CD4-positive, alpha-beta T cell treated with Interleukin-17A for 1 hour (primary cell): Measurements from ENCODE around the gene HDAC2.
"Not testable (repeated sequence)": the region's sequence is repeated elsewhere in the genome, so short reads cannot be mapped to it uniquely, and the experiment has no call there.

Source experiments
- DNase-seq: peaks from one replicate; pipeline ENCODE4 v3.0.0-alpha.2; 2020

HDAC2 gene

DNA sequence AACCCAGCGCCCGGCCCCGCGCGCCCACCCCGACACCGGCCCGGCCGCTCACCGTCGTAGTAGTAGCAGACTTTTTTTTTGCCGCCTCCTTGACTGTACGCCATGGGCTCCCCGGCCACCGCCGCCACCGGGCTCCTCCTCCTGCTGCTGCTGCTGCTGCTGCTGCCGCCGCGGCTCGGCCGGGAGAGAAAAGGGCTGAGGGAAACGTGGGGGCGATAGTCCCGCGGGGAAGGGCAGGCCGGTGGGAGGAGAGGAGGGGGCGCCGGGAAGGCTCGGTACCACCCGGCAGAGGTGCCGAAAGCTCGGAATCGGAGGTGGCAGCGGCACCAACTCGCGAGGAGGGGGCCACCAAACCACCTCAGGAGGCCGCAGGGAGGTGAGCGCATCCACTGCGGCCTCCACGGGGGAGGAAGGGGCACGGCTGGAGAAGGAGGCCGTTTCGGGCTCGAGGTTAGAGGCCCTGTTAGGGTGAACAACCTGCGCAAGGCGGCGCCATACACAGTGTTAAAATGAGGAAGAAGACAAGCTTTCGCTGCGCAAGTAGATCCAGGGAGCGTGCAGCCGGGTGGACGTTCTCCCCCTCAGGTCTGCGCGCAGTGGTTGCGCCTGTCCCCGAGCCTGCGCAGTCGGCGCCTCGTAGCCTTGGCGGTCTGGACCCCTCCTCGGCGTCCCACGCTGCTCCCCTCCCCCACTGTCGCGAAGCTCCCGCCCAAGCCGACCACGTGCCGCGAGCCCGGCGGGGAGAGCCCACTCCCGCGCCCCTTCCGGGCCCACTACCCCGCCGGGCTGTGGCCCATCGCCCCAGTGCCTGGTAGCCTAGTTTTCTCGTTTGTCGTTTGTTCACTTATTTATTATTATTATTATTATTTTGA lies at the start of gene HDAC2:
Gene HDAC2, minus strand, starts transcription at position 344 of the 872 bp plus-strand sequence. Its CDS starts 240 bp downstream, at position 104.
- peak; percentile 89 for DNase-seq

DNA sequence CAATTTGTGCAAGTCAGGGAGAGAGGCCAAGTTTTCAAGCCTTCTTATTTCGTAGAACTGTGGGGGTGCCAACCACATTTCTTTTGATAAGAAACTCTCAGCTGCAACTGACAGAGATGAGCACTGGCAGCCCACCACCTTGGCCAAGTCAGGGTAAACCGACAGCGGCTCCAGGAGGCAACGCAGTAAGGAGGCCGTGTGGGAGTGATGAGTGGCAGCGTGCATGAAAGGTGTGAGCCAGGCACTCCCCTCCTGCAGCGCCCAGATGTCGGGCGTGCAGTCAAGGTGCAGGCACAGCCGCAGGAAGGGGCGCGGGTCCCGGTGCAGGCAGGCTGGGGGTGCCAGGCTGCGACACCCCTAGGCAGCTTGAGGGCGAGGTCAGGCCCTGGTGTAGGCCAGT lies 49.2 kb upstream of the HDAC2 start:
- no peak for DNase-seq

DNA sequence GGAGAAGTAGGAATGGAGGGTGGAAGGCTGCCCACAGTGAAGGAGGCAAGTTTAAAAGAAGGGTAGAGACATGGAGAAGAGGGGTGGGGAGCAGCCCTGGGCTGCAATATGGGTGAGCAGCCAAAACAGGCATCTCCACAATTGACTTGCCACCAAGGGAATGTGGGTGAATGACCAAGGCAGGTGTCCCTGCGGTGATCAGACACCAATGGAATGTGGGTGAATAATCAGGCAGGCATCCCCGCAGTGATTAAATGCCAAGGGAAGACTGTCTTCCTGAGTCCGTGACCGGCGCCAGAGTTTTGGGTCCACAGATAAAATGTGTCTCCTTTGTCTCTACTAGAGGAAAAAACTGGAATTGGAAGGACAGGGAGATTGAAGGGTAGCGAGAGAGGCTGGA lies 46.2 kb upstream of the HDAC2 start:
- not testable (repeated sequence) for DNase-seq

DNA sequence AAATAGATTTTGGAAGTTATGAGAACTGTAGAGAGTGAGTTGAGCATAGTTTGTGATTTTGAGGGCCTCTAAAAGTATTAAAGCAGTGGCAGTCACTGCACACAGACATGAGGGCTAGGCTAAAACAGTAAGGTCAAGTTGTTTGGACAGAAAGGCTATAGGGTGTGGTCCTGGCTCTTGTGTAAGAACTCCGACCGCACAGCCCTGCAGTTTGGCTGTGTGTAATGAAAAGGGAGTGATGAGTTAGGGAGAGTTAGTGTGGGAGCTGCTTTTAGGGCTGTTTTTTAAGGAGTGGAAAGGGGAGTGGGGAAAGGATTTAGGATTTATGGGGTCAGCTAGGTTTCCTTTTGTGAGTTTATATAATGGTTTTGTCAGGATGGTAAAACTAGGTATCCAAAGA lies 43.2 kb upstream of the HDAC2 start:
- DNase-seq, result not testable (repeated sequence)

DNA sequence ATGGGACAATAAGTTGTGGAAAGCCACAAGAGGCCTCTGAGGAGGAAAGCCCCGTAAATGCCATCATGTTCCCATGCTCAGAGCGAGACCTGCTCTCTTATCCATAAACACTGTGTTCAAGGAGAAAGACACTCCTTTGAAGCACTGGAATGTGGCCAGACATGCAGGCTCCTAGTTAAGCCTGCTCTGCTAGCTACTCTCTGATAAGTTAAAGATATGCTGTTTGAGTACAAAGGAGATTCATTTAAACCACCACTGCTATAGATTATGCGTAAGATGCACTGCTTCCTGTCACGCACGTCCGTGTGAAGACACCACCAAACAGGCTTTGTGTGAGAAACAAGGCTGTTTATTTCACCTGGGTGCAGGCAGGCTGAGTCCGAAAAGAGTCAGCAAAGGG lies 40.5 kb upstream of the HDAC2 start:
- DNase-seq, result peak; percentile 24

DNA sequence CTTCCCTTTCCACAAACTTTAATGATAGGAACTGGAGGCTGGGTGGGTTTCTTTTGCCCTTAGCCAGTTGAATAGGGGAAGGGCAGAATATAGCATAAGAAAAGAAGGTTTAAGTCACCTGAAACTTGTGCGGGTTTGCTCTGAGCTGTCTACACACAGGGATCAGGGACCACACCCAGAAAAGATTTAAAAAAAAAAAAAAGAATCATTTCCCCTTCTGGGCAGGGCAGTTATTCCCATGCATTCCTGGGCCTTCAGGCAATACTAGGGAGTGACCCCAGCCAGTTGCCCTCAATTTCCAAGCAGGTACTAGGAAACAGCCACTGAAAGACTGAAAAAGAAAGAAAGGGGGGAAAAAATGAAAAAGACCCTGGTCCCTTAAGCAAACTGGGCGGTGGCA lies 39.6 kb upstream of the HDAC2 start:
- no peak for DNase-seq

DNA sequence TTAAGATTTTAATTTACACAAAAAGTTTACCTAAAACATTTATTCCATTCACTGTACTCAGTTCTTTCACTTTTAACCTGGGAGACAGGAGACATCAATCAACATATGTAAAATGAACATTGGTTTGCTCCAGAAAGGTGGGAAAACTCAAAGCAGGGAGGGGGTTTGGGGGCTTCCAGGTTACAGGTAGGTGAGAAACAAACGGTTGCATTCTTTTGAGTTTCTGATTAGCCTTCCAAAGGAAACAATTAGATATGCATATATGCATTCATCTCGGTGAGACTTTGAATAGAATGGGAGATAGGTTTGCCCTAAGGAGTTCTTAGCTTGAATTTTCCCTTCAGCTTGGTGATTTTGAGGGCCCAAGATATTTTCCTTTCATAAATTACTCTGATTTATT lies 38.2 kb upstream of the HDAC2 start:
- DNase-seq, result no peak

DNA sequence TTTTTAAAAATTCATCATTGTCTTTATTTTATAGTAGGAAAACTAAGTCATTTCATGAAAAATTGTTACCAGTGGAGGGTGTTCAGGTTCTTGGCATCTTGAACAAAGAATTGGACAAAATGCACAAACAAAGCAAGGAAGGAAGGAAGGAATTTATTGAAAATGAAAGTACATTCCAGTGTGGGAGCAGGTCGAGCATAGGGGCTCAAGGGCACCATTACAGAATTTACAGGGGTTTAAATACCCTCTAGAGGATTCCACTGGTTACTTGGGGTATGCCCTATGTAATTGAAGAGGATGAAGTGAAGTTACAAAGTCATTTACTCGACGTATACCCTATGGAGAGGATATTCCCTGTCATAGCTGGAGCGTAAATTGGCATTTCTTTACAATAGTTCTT lies 37.4 kb upstream of the HDAC2 start:
- DNase-seq, result no peak

DNA sequence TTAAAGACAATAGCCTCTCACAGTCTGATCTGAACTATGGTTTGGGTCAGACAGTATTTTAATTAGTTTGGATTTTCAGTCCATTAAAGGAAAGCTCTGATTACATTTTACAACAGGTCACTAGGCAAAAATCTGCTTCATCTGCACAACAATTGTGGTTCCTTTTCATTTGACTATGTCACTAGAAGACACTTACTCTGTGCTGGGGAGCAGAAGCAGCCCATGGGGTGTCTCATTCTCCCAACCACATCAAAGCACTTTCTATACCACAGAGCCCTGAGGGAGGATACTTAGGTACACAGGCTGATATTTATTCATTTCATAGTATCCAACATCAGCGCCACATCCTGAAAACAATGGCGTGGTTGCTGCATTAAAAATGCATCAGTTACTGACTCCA lies 36.6 kb upstream of the HDAC2 start:
- peak; percentile 49 for DNase-seq

DNA sequence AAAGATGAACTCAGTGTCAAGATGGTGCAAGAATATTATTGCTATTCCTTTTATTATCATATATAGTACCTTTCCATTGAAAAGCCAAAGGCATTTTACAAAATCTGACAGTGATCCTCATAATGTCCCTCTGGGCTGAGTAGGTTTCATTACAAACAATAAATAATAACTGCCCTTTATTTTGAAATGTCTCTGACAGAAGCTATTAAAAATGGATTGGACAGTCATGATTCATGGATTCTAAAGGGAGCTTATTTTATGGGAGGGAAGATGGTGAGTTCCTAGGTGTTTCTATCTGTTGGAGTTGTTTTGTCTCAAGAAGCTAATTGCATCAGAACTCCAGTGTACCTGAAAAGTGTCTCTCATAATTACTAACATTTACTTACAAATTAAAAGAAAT lies 30.4 kb upstream of the HDAC2 start:
- no peak for DNase-seq

DNA sequence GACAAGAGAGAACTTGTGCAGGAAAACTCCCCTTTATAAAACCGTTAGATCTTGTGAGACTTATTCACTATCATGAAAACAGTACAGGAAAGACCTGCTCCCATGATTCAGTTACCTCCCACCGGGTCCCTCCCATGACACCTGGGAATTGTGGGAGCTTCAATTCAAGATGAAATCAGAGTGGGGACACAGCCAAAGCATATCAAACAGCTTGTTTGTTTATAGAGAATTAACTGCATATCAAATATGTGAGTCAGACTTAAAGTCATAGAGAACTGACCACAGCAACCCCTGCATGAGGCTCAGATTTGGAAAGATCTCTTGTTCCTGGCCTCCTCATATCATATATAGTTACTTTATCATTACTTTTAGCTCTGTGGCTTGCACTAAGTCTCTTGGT lies 29.1 kb upstream of the HDAC2 start:
- DNase-seq, result no peak

DNA sequence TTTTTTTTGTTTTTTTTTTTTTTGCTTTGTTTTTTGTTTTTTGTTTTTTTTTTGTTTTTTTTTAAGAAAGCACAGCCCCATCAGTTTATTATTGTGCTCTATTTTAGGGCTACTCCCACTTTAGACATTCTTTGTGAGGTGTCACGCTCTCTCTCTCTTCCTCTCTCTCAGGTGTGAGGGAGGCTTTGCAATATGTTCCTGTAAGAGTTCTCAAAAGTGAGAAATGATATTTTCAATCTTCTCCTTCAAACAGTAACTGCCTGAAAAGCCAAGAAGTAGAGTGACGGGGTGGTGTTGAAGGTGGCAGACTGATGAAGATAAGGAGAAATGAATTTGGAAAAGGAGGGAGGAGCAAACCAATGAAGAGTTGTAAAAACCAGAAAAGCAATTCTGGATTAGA lies 28.3 kb upstream of the HDAC2 start:
- no peak for DNase-seq

DNA sequence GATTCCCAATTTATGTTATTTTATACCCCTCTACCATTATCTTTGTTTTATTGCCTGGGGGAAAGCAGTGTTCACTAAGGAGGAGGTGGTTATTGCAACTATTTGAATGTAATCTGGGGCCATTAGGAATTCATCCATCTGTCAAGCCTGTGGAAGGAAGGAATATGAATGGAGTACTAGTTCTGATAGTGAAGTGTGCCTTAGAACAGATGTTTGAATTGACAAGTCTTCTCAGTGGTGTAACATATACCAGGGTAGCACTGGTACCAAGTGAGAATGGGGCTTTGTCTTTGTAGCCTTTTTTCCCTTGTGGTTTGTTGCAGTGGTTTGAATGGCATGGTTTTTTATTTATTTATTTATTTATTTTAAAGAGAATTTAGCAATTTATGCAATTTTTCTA lies 27.9 kb upstream of the HDAC2 start:
- DNase-seq, result no peak

DNA sequence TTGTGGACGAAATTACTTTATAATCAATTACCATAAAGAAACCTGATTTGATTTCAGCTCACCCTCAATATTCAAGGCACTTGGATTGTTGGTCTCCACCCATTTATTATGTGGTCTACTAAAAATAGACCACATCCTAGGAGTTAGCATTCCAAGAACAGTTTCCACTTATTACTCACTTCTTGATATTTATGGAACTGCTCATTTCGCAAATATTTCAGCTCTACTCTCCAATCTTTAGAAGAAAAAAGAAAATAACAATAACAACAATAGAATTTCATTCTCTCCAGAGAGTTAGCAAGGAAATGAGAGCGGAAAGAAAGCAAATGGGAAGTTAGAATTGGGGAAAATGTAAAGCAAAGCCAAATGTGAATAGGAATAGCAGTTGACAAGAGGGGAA lies 26.2 kb upstream of the HDAC2 start:
- no peak for DNase-seq

DNA sequence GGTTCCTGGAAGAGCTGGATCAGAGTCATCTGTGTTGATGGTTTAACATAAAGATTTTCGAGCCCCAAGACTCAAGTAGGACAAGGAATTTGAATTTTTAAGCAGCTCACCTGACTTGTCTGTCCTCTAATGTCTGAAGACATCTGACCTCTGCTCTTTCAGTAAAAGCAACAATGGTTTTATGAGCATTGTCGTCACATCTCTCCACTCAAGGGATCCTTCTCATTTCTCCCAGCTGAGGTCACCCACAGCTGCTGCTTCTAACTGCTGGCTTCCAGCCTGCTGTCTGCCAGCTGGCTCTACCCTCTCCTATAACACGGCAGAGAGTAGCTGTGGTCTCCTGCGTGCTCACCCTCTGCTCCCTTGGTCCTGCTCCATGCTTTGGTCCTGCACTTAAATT lies 24.7 kb upstream of the HDAC2 start:
- DNase-seq, result no peak

DNA sequence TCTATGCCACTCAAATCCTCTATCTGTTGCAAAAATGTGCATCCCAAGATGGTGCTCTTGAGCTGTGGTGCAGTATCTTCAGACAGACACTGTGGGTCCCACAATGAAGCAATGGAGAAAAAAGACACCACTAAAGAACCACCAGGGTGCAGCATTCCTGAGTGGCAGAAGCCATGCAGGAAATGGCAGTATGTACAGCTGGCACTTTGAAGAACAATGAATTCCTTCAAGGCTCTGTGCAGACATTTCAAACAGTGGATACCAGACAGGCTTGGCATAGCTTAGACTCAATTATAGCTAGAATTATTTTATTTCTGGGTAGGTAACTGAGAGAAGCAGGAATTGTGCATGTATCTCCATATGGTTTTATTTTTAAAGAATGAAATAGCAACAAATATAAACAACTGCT lies 24.0 kb upstream of the HDAC2 start:
- peak; percentile 49 for DNase-seq

DNA sequence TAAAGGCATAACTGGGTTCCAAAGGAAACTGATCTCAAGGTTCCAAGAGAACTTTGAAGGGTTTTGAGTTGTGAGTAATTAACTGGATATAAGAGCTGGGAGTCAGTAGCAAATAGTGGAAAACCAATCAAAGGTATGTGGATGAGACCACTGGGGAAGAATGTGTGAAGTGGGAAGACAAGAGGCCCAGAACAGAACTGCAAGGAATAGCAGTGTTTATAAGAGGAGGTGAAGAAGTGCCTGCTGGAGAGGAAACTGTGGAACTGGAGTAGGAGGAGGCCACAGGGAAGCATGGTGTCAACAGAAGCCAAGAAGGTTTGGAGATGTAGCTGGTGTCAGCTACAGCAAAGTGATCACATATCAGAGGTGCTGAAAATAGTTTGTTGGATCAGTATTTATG lies 18.7 kb upstream of the HDAC2 start:
- DNase-seq, result no peak

DNA sequence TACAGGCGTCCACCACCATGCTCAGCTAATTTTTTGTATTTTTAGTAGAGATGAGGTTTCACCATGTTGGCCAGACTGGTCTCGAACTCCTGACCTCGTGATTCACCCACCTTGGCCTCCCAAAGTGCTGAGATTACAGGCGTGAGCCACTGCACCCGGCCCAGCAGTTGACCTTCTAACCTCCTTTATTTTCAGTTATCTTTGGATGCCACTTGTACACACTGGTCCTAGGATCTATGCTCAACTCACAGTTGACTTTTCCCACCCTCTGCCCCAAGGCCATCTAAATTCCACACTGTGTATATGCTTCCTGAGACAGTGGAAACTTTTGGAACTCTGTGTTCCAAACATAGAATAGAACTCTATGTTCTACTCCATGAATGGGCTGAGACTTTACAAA lies 11.7 kb upstream of the HDAC2 start:
- not testable (repeated sequence) for DNase-seq

DNA sequence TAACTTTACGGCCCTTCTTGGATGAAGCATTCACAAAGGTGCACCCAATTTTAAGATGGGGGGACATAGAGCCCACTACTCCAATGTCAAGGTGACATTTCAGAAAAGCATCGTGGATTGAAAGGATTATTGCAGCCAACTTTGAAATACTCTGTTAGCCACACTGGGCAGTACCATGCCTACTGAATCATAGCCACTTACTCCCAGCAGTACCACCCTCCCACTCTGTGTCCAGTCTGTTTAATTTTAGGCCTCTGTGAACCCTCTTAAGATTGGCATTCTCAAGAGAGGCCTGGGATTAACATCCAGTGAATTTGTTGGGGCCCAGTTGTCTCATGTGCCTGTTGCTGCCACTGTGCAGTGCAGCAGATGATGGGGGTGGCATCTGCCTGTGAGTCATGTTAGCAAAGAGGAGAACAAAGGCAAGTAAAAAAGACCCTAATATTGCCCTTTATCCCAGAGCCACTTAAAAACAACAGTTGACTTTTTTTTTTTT lies 11.2 kb upstream of the HDAC2 start:
- no peak for DNase-seq

DNA sequence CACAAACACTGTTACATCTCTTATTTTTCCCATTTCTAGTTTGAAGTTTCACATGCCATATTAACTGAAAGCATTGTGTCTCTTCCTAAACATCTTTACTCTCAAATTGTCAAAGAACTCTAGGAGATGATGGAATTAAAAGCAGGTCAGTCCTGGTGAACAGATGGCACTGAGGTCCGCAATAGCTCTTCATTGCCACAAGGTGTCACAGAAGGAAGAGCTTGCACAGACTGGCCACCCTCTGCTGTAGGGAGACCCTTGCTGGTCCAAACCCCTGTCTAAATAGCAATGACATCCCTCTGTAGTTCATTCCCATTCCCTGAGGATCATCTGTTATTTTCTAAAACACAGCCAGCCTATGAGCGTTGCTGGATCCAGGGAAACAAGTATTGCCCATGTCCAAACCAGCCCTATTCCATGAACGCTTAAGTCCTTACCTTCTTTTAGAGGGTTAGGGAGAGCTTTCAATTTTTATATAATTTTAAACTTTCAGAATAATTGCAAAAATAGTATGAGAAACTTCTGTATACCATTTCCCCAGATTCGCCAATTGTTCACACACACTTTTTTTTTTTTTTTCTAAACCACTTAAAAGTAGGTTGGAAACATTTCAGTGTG lies 10.1 kb upstream of the HDAC2 start:
- DNase-seq, result peak; percentile 10

DNA sequence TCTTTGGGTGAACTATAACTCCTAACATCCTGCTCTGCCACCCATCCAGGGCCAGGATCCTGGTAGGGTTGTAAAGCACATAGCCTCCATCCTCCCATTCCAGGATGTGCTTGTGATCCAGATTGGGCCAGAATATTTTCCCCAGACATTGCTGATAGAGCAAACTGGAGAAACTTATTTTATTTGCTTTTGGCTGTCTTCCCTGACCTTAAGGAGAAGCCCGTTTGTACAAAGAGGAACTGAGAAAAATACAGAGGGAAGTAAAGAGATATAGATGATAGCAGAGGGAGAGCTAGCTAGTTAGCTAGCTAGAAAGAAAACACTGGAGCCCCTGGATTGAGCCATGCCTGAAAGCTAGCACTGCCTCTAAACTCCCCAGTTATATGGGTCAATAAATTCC lies 9.0 kb upstream of the HDAC2 start:
- no peak for DNase-seq

DNA sequence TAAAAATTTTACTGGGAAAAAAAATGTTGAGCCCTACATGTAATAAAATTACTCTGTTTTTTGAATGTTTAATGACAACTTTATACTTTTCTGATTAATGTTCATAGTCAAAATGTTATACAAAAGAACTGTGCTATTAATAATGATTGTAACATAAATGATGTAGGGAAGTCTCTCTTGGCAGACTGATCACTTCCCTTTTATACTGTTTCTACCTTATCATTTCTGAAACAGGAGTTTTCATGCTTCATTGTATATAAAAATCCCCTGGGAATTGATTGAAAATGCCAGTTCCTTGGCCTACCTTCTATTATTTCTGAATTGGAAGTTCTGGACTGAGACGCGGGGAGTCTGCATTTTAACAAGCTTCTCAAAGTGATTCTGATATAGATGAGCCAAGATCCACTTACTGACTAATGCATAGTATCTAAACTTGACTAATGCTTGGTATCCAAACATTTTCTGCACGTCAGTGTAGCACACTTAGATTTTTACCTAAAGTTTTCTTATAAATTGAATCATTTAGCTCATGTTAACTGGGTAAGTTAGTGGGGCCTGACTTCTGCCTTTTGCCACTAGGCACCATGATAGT lies 7.2 kb upstream of the HDAC2 start:
- no peak for DNase-seq

DNA sequence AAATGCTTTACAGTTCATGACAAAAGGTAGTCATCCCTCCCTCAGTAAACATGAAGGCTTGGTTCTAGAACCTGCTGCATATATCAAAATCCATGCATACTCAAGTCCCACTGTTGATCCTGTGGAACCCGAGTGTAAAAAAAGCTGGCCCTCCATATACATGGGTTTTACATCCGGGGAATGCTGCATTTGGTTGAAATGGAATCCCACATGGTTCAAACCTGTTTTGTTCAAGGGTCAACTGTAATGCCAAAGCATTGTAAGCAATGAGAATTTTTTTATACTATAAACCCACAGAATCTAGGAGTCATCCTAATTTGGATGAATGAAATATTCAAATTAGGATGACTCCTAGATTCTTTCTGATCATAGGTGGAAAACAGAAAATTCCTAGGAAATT lies 5.9 kb upstream of the HDAC2 start:
- DNase-seq, result no peak

DNA sequence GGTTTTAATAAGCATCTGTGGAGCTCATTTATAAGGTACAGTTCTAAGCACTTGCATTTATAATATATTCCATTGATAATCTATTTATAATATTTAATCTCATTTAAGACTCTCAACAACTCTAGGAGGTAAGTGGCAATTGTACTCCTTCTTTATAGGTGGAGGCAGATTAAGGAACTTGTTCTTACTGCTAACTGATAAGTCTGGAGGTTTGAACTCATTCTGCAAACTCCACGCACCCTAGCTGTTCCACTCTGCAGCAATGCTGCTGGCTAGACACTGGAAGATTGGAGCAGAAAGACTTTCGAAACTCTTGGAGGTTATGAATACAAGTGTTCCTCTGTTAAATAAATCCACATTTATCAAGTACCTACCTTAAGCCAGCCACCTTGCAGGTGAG lies 793 bp upstream of the HDAC2 start:
- DNase-seq, result no peak
